Activated CD4-positive, alpha-beta T cell treated with anti-CD3 and anti-CD28 coated beads, Interleukin-2, amount 50 U/mL, for 16 hours (primary cell): ENCODE results near the gene SUSD4.
A peak's percentile ranks its signal among the peaks of the same experiment; 100 is the strongest.

Experiments used
- DNase-seq: peaks from one replicate; pipeline ENCODE4 v3.0.0-alpha.2; 2020

The SUSD4 gene

GRCh38 chr1:223208164-223209076, 155.6 kb downstream of the SUSD4 start:
- no peak for DNase-seq

GRCh38 chr1:223207293-223208066, 156.5 kb downstream of the SUSD4 start:
- no peak for DNase-seq

- no peak for DNase-seq
Observed at GRCh38 chr1:223204424-223204823, 159.6 kb downstream of the SUSD4 start.

GRCh38 chr1:223203694-223204093, 160.3 kb downstream of the SUSD4 start:
- no peak for DNase-seq

- no peak for DNase-seq
Observed at GRCh38 chr1:223203034-223203408, 161.0 kb downstream of the SUSD4 start.

- DNase-seq: no peak
Observed at GRCh38 chr1:223202376-223203033, 161.5 kb downstream of the SUSD4 start.

GRCh38 chr1:223201967-223202366, 162.0 kb downstream of the SUSD4 start:
- no peak for DNase-seq

GRCh38 chr1:223200903-223201302, 163.1 kb downstream of the SUSD4 start:
- no peak for DNase-seq

- no peak for DNase-seq
Observed at GRCh38 chr1:223199094-223199647, 164.8 kb downstream of the SUSD4 start.

- DNase-seq: no peak
Observed at GRCh38 chr1:223198628-223198965, 165.4 kb downstream of the SUSD4 start.

GRCh38 chr1:223197923-223198627, 165.9 kb downstream of the SUSD4 start:
- DNase-seq: no peak

GRCh38 chr1:223189903-223190724, 173.9 kb downstream of the SUSD4 start:
- peak; percentile 88 for DNase-seq

- DNase-seq: no peak
Observed at GRCh38 chr1:223189525-223189902, 174.5 kb downstream of the SUSD4 start.

- no peak for DNase-seq
Observed at GRCh38 chr1:223188618-223189356, 175.2 kb downstream of the SUSD4 start.

- no peak for DNase-seq
Observed at GRCh38 chr1:223186800-223187199, 177.2 kb downstream of the SUSD4 start.

- DNase-seq: no peak
Observed at GRCh38 chr1:223183268-223183862, 180.6 kb downstream of the SUSD4 start.

- no peak for DNase-seq
Observed at GRCh38 chr1:223180731-223181321, 183.2 kb downstream of the SUSD4 start.

- no peak for DNase-seq
Observed at GRCh38 chr1:223179786-223180185, 184.2 kb downstream of the SUSD4 start.

GRCh38 chr1:223179280-223179679, 184.7 kb downstream of the SUSD4 start:
- no peak for DNase-seq

GRCh38 chr1:223177681-223178080, 186.3 kb downstream of the SUSD4 start:
- no peak for DNase-seq
